Measurements from ENCODE around the gene ING5. TPM values are rescaled to one million over a fixed set of nuclear protein-coding genes. Genes with fewer than 3 reads are reported as not detected.

The ING5 gene
- total and polyA plus RNA-seq, 9 donors = 24.9 to 57.1 (median 39.6) TPM

GRCh38 chr2:241665731-241666440, 36.0 kb upstream of the ING5 start:
- WGBS, 3 donors = 84 to 86% (median 85%) methylated on average over 23 of the region's 23 CpGs
- H3K9me3 ChIP-seq = no peaks in the 10 kb centered on the region
- TF ChIP-seq POLR2A (IDR thresholded peaks at IDR 0.05) (no peak), CTCF (IDR thresholded peaks at IDR 0.05) (no peak), EP300 (IDR thresholded peaks at IDR 0.05) (no peak)
- no peaks in the 10 kb centered on the region for H3K4me1 ChIP-seq (ENCODE audit: insufficient read depth)
- intact Hi-C loops (cut with DNase I) = no loop called here
- H3K27me3 ChIP-seq = no peaks in the 10 kb centered on the region
- no peak for DNase-seq
- H3K36me3 ChIP-seq = no peaks in the 10 kb centered on the region
- H3K27ac ChIP-seq = no peak overlapping the region
- no peak overlapping the region for H3K4me3 ChIP-seq

- H3K27ac ChIP-seq = no peak overlapping the region
Measured at GRCh38 chr2:241666627-241667400, 35.0 kb upstream of the ING5 start.

GRCh38 chr2:241668354-241668753, 33.5 kb upstream of the ING5 start:
- Histone ChIP-seq H3K9me3 (no peaks in the 10 kb centered on the region), H3K27ac (no peak overlapping the region), H3K27me3 (no peaks in the 10 kb centered on the region), H3K4me1 (ENCODE audit: insufficient read depth) (no peaks in the 10 kb centered on the region), H3K36me3 (no peaks in the 10 kb centered on the region), H3K4me3 (no peak overlapping the region)
- intact Hi-C loops (cut with DNase I) = no loop called here
- TF ChIP-seq POLR2A (IDR thresholded peaks at IDR 0.05) (no peak), CTCF (IDR thresholded peaks at IDR 0.05) (no peak), EP300 (IDR thresholded peaks at IDR 0.05) (no peak)
- no peak for DNase-seq
- WGBS, 3 donors = 93 to 95% (median 93%) methylated on average over 21 of the region's 21 CpGs

More at GRCh38 chr2:241666627-241667400, 35.0 kb upstream of the ING5 start:
- intact Hi-C loops (cut with DNase I) = no loop called here
- DNase-seq = no peak
- H3K4me1 ChIP-seq (ENCODE audit: insufficient read depth) = no peaks in the 10 kb centered on the region
- H3K27me3 ChIP-seq = no peaks in the 10 kb centered on the region
- H3K9me3 ChIP-seq = no peaks in the 10 kb centered on the region
- TF ChIP-seq POLR2A (IDR thresholded peaks at IDR 0.05) = no peak
- no peak for TF ChIP-seq CTCF (IDR thresholded peaks at IDR 0.05)
- TF ChIP-seq EP300 (IDR thresholded peaks at IDR 0.05) = no peak
- 71 to 78% (median 72%) methylated on average over 37 to 42 of the region's 42 CpGs for WGBS, 3 donors
- no peak overlapping the region for H3K4me3 ChIP-seq
- no peaks in the 10 kb centered on the region for H3K36me3 ChIP-seq

GRCh38 chr2:241668839-241669238, 33.0 kb upstream of the ING5 start:
- no peaks in the 10 kb centered on the region for H3K36me3 ChIP-seq
- WGBS, 3 donors = 86 to 89% (median 86%) methylated on average over 12 of the region's 12 CpGs

More at GRCh38 chr2:241668839-241669238, 33.0 kb upstream of the ING5 start:
- intact Hi-C loops (cut with DNase I) = no loop called here
- TF ChIP-seq CTCF (IDR thresholded peaks at IDR 0.05) = no peak
- TF ChIP-seq POLR2A (IDR thresholded peaks at IDR 0.05) = no peak
- TF ChIP-seq EP300 (IDR thresholded peaks at IDR 0.05) = no peak
- Histone ChIP-seq H3K4me1 (ENCODE audit: insufficient read depth) (no peaks in the 10 kb centered on the region), H3K9me3 (no peaks in the 10 kb centered on the region), H3K27me3 (no peaks in the 10 kb centered on the region), H3K4me3 (no peak overlapping the region), H3K27ac (no peak overlapping the region)
- DNase-seq = no peak
